DOHH2 (cell line): ENCODE results near the gene KCNJ4.
"Not testable (repeated sequence)": the region's sequence is repeated elsewhere in the genome, so short reads cannot be mapped to it uniquely, and the experiment has no call there.

Experiments used
- H3F3A ChIP-seq: fragments of 200-600 bp; sonication (generic), shearing (Covaris generic); 2 replicates; pipeline ENCODE4 v1.6.0; 2016; ENCODE audit warnings: antibody characterized with exemption, mild to moderate bottlenecking; ENCODE audit not compliant: control insufficient read depth, insufficient read depth
- H3K27ac ChIP-seq: fragments of 200-600 bp; sonication (generic); 2 replicates; pipeline ENCODE4 v1.5.1; 2014; ENCODE audit warnings: low read depth, mild to moderate bottlenecking, low read length, moderate library complexity
- H3K27me3 ChIP-seq: fragments of 200-600 bp; sonication (generic); 2 replicates; pipeline ENCODE4 v1.6.1; 2014; ENCODE audit warnings: mild to moderate bottlenecking, low read length, mixed read lengths; ENCODE audit not compliant: control insufficient read depth
- H3K36me3 ChIP-seq: fragments of 200-600 bp; sonication (generic); 2 replicates; pipeline ENCODE4 v1.6.1; 2014; ENCODE audit warnings: mild to moderate bottlenecking, low read length, moderate library complexity, mixed read lengths; ENCODE audit not compliant: control insufficient read depth
- H3K4me1 ChIP-seq: fragments of 200-600 bp; sonication (generic); 2 replicates; pipeline ENCODE4 v1.6.1; 2014; ENCODE audit warnings: mild to moderate bottlenecking, low read length, mixed read lengths; ENCODE audit not compliant: control insufficient read depth
- H3K4me2 ChIP-seq: fragments of 200-600 bp; sonication (generic); 2 replicates; pipeline ENCODE4 v1.6.0; 2014; ENCODE audit warnings: mild to moderate bottlenecking, low read length, moderate library complexity
- H3K4me3 ChIP-seq: fragments of 200-600 bp; sonication (generic); 2 replicates; pipeline ENCODE4 v1.5.1; 2014; ENCODE audit warnings: mild to moderate bottlenecking, low read length, mixed read lengths
- H3K79me2 ChIP-seq: fragments of 200-600 bp; sonication (generic); 2 replicates; pipeline ENCODE4 v1.6.1; 2014; ENCODE audit warnings: mild to moderate bottlenecking, low read length, mixed read lengths; ENCODE audit not compliant: control insufficient read depth
- H3K9me2 ChIP-seq: fragments of 200-600 bp; sonication (generic); replicated peaks from 2 replicates; pipeline ENCODE4 v1.6.1; 2014; ENCODE audit warnings: mild to moderate bottlenecking, low read length, mixed read lengths; ENCODE audit not compliant: control insufficient read depth
- H3K9me3 ChIP-seq: fragments of 200-600 bp; sonication (generic); 2 replicates; pipeline ENCODE4 v1.6.1; 2014; ENCODE audit warnings: antibody characterized with exemption, low read length, mixed read lengths; ENCODE audit not compliant: control insufficient read depth, insufficient read depth
- H4K20me1 ChIP-seq: fragments of 200-600 bp; sonication (generic); 2 replicates; pipeline ENCODE4 v1.6.0; 2014; ENCODE audit warnings: low read depth, mild to moderate bottlenecking, antibody characterized with exemption, low read length, moderate library complexity; ENCODE audit not compliant: control insufficient read depth, insufficient read depth
- EZH2phosphoT487 ChIP-seq: fragments of 200-600 bp; sonication (generic); IDR thresholded peaks from 2 replicates; pipeline ENCODE4 v1.6.1; 2017; ENCODE audit warnings: borderline replicate concordance, mild to moderate bottlenecking, antibody characterized with exemption, low read length, moderate library complexity, mixed read lengths
- TF ChIP-seq, protein P1 (sequence below): fragments of 200-600 bp; sonication (generic); IDR thresholded peaks from one replicate; pipeline ENCODE4 v1.5.1; 2014; ENCODE audit warnings: antibody characterized with exemption, mild to moderate bottlenecking, low read depth, low read length; ENCODE audit not compliant: poor library complexity, severe bottlenecking

Gene KCNJ4

DNA sequence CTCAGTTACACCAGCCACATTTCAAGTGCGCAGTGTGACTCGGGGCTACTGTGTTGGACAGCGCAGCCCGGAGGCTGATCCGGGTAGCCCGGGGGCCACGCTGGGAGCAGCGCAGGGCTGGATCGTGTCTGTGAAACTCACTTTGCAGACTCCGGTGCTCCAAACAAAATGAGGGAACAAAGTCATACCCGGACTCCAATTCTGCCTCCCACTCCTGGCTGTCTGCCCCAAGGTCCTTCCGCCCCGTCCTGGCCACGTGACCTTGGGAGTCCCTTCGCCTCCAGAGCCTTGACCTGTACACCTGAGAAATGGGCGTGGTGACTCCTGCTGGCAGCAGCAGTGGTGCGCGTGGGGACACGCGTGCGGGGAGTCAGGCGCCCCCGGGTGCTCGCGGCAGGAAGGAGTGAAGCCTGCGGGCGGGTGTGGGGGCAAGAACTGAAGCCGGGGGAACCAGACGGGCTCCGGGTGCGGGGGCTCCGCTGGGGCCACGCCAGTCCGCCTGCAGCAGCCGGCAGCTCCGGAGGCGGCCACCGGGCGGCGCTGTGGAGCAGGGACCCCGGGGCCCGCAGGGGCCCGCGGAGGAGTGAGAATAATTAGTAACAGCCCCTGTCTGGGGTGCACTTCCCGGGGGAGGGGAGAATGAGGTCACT lies 42.4 kb downstream of the KCNJ4 start:
- Histone ChIP-seq H3K27ac (no peak overlapping the region), H3K4me3 (0 out of 2 replicates have a peak overlapping the region, but pooled peaks have one; percentile 35), H3F3A (no peaks in the 10 kb centered on the region), H3K36me3 (no peaks in the 10 kb centered on the region), H3K4me1 (peaks cover 8% of the 10 kb centered on the region), H3K9me3 (no peaks in the 10 kb centered on the region), H3K79me2 (no peaks in the 10 kb centered on the region), H4K20me1 (no peaks in the 10 kb centered on the region), H3K4me2 (peak overlapping the region; percentile 43), H3K9me2 (no peaks in the 10 kb centered on the region), H3K27me3 (no peaks in the 10 kb centered on the region)
- TF ChIP-seq EZH2phosphoT487: no peak
- TF ChIP-seq, protein P1, sequence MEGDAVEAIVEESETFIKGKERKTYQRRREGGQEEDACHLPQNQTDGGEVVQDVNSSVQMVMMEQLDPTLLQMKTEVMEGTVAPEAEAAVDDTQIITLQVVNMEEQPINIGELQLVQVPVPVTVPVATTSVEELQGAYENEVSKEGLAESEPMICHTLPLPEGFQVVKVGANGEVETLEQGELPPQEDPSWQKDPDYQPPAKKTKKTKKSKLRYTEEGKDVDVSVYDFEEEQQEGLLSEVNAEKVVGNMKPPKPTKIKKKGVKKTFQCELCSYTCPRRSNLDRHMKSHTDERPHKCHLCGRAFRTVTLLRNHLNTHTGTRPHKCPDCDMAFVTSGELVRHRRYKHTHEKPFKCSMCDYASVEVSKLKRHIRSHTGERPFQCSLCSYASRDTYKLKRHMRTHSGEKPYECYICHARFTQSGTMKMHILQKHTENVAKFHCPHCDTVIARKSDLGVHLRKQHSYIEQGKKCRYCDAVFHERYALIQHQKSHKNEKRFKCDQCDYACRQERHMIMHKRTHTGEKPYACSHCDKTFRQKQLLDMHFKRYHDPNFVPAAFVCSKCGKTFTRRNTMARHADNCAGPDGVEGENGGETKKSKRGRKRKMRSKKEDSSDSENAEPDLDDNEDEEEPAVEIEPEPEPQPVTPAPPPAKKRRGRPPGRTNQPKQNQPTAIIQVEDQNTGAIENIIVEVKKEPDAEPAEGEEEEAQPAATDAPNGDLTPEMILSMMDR: peak; percentile 86

DNA sequence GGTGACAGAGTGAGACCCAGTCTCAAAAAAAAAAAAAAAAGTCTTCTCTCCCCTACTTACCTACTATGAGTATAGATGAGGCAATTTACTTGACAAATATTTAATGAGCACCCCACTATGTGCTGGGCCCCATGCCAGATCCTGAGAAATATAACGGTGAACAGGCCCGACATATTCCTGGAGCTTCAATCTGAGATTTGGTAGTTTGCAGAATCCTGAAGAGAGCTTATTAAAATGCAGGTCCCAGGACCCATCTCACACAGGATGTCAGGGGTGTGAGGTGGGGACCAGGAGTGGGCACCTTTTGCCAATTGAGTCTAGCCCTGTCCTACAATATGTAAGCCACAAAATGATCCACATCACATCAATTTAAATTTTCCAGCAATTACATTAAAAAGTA lies 44.0 kb downstream of the KCNJ4 start:
- Histone ChIP-seq H3K79me2 (no peaks in the 10 kb centered on the region), H3F3A (no peaks in the 10 kb centered on the region), H3K4me1 (peaks cover 8% of the 10 kb centered on the region), H3K27ac (no peak overlapping the region), H3K9me2 (no peaks in the 10 kb centered on the region), H3K4me2 (no peak overlapping the region), H3K36me3 (no peaks in the 10 kb centered on the region), H3K27me3 (no peaks in the 10 kb centered on the region), H3K4me3 (no peak overlapping the region), H4K20me1 (no peaks in the 10 kb centered on the region), H3K9me3 (no peaks in the 10 kb centered on the region)
- TF ChIP-seq, protein P1: no peak
- TF ChIP-seq EZH2phosphoT487: no peak

DNA sequence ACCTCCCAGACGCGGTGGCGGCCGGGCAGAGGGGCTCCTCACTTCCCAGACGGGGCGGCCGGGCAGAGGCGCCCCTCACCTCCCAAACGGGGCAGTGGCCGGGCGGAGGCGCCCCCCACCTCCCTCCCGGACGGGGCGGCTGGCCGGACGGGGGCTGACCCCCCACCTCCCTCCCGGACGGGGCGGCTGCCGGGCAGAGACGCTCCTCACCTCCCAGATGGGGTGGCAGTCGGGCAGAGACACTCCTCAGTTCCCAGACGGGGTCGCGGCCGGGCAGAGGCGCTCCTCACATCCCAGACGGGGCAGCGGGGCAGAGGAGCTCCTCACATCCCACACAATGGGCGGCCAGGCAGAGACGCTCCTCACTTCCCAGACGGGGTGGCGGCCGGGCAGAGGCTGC lies 45.1 kb downstream of the KCNJ4 start:
- not testable (repeated sequence) for H3K36me3 ChIP-seq, H3K4me3 ChIP-seq, H3K4me1 ChIP-seq, H3K9me2 ChIP-seq, H4K20me1 ChIP-seq, H3K27ac ChIP-seq, H3K4me2 ChIP-seq, H3K9me3 ChIP-seq, H3K27me3 ChIP-seq, H3F3A ChIP-seq, H3K79me2 ChIP-seq

DNA sequence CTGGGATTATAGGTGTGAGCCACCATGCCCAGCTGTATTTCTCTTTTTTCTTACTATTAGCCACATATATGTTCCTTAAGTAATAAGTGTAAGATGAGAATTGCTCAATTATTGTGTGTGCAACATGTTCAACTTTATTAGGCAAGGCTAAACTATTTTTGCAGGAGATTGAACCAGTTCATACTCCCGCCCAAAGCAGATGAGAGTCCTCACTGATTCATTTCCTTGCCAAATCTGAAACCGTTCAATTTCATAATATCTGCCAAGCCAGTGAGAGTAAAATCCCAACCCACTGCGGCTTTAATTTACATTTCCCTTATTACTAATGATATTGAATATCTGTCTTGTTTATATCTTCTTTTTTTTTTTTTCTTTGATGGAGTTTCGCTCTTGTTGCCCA lies 48.4 kb downstream of the KCNJ4 start:
- Histone ChIP-seq H3K9me2 (no peaks in the 10 kb centered on the region), H3K36me3 (no peaks in the 10 kb centered on the region), H3K4me1 (peaks cover 8% of the 10 kb centered on the region), H3K4me3 (no peak overlapping the region), H4K20me1 (no peaks in the 10 kb centered on the region), H3K79me2 (no peaks in the 10 kb centered on the region), H3F3A (no peaks in the 10 kb centered on the region), H3K4me2 (no peak overlapping the region), H3K27ac (no peak overlapping the region), H3K9me3 (no peaks in the 10 kb centered on the region), H3K27me3 (no peaks in the 10 kb centered on the region)
- TF ChIP-seq, protein P1: no peak
- TF ChIP-seq EZH2phosphoT487: no peak
